Calu3 (cell line): Measurements from ENCODE around the gene SORT1. TPM values are rescaled to one million over a fixed set of nuclear protein-coding genes. Genes with fewer than 3 reads are reported as not detected.

Source experiments
- BruUV-seq: library from RNA; stranded (reverse); fragments of 400-500 nt; replicated peaks from 2 replicates; lab custom pipeline; 2021; lab: Mats Ljungman, UMichigan
- CTCF ChIA-PET: fragments of 300-600 bp; sonication (Branson Sonifier 250); formaldehyde crosslinking; loops from one replicate; lab custom pipeline; 2022; ENCODE audit warnings: antibody characterized with exemption; lab: Charles Lee
- DNase-seq: peaks from one replicate; pipeline ENCODE4 v3.0.0; 2022
- H3K27ac Mint-ChIP-seq: one replicate; pipeline ENCODE4 v1.8.0; 2022; ENCODE audit warnings: mixed read lengths; ENCODE audit not compliant: unreplicated experiment
- H3K27me3 Mint-ChIP-seq: one replicate; pipeline ENCODE4 v1.8.0; 2022; ENCODE audit warnings: mixed read lengths; ENCODE audit not compliant: unreplicated experiment
- H3K36me3 Mint-ChIP-seq: one replicate; pipeline ENCODE4 v1.8.0; 2022; ENCODE audit warnings: mild to moderate bottlenecking, moderate library complexity, mixed read lengths; ENCODE audit not compliant: insufficient read depth, unreplicated experiment
- H3K4me1 Mint-ChIP-seq: one replicate; pipeline ENCODE4 v1.8.0; 2022; ENCODE audit warnings: mild to moderate bottlenecking, low read depth, mixed read lengths; ENCODE audit not compliant: unreplicated experiment
- H3K4me3 Mint-ChIP-seq: one replicate; pipeline ENCODE4 v1.8.0; 2022; ENCODE audit warnings: mild to moderate bottlenecking, low read depth, moderate library complexity, mixed read lengths; ENCODE audit not compliant: unreplicated experiment
- H3K9me3 Mint-ChIP-seq: one replicate; pipeline ENCODE4 v1.8.0; 2022; ENCODE audit warnings: low read depth, mixed read lengths; ENCODE audit not compliant: unreplicated experiment
- intact Hi-C: fragments of 100-400 bp; cut with micrococcal nuclease; formaldehyde crosslinking; loops from one replicate; pipeline ENCODE4 v1.10.0; 2022; ENCODE audit not compliant: unreplicated experiment
- total RNA-seq: library from RNA; stranded (reverse); gene quantifications from 2 replicates; pipeline ENCODE4 v1.2.3, GENCODE V29; 2022
- TF ChIP-seq, protein P1 (sequence below): fragments of 200-600 bp; IDR thresholded peaks from one replicate; pipeline ENCODE4 v1.8.0; 2022; ENCODE audit warnings: antibody characterized with exemption; ENCODE audit not compliant: unreplicated experiment

The SORT1 gene
- total RNA-seq, 1 experiment from 2014 or later = 68.2 TPM

- no peak overlapping the region for H3K27ac Mint-ChIP-seq
Observed at GRCh38 chr1:109373126-109373525, 24.6 kb downstream of the SORT1 start.

GRCh38 chr1:109372281-109372680 lies 25.4 kb downstream of the SORT1 start:
- no TSS peak for BruUV-seq
- Mint-ChIP-seq H3K4me3 (no peak overlapping the region), H3K27me3 (no peaks in the 10 kb centered on the region), H3K27ac (no peak overlapping the region), H3K4me1 (peaks cover 9% of the 10 kb centered on the region), H3K9me3 (no peaks in the 10 kb centered on the region), H3K36me3 (no peaks in the 10 kb centered on the region)
- no peak for DNase-seq
- CTCF ChIA-PET = no interaction called here
- intact Hi-C loops = no loop called here
- TF ChIP-seq, protein P1, sequence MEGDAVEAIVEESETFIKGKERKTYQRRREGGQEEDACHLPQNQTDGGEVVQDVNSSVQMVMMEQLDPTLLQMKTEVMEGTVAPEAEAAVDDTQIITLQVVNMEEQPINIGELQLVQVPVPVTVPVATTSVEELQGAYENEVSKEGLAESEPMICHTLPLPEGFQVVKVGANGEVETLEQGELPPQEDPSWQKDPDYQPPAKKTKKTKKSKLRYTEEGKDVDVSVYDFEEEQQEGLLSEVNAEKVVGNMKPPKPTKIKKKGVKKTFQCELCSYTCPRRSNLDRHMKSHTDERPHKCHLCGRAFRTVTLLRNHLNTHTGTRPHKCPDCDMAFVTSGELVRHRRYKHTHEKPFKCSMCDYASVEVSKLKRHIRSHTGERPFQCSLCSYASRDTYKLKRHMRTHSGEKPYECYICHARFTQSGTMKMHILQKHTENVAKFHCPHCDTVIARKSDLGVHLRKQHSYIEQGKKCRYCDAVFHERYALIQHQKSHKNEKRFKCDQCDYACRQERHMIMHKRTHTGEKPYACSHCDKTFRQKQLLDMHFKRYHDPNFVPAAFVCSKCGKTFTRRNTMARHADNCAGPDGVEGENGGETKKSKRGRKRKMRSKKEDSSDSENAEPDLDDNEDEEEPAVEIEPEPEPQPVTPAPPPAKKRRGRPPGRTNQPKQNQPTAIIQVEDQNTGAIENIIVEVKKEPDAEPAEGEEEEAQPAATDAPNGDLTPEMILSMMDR = no peak

More at GRCh38 chr1:109373126-109373525, 24.6 kb downstream of the SORT1 start:
- BruUV-seq = no TSS peak
- CTCF ChIA-PET = interaction anchor here (0.5 kb wide), 1 partner anchor 26 kb away, joined by 6 read pairs; no protein-coding TSS in a partner anchor
- Mint-ChIP-seq H3K9me3 (no peaks in the 10 kb centered on the region), H3K4me3 (no peak overlapping the region), H3K27me3 (no peaks in the 10 kb centered on the region), H3K36me3 (no peaks in the 10 kb centered on the region), H3K4me1 (peaks cover 9% of the 10 kb centered on the region)
- DNase-seq = no peak
- TF ChIP-seq, protein P1 = no peak
- intact Hi-C loops = no loop called here

GRCh38 chr1:109371341-109371739 lies 26.4 kb downstream of the SORT1 start:
- intact Hi-C loops = no loop called here
- Mint-ChIP-seq H3K27me3 (no peaks in the 10 kb centered on the region), H3K27ac (no peak overlapping the region), H3K4me1 (peaks cover 9% of the 10 kb centered on the region), H3K4me3 (no peak overlapping the region), H3K9me3 (no peaks in the 10 kb centered on the region), H3K36me3 (no peaks in the 10 kb centered on the region)
- DNase-seq = no peak
- TF ChIP-seq, protein P1 = no peak
- BruUV-seq = no TSS peak
- CTCF ChIA-PET = interaction anchor here (0.6 kb wide), 1 partner anchor 26 kb away, joined by 3 read pairs; no protein-coding TSS in a partner anchor

DNA sequence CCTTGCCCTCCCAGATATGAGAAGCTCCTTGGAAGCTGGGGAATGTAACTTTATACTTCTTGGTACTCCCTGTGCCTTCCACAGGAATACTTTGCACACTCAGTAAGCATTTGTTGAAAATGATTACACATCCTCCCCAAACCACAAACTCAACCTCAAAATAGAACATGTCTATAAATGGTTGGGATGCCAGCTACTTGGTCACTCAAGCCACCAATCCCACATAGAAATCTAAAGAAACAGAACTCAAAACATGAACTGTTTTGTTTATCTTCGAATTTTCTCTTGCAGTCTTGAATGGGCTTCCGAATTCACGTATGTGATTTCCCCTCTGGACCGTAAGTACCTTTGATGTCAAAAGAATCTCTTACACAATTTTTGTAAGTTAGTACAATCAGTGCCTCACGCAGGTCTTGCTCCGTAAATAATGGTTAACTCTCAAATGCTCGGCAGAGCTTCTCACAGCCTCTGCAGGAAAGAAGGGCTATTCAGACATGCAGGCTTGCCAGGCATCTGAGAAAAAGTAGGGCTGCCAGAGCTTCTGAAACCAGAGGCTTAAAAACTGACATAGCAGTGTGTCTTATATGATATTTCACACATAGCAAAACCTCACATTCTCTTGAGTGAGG lies 26.9 kb downstream of the SORT1 start:
- CTCF ChIA-PET = no interaction called here
- TF ChIP-seq, protein P1 = no peak
- Mint-ChIP-seq H3K4me3 (no peak overlapping the region), H3K4me1 (peaks cover 9% of the 10 kb centered on the region), H3K36me3 (no peaks in the 10 kb centered on the region), H3K9me3 (no peaks in the 10 kb centered on the region), H3K27me3 (no peaks in the 10 kb centered on the region), H3K27ac (no peak overlapping the region)
- BruUV-seq = no TSS peak
- no peak for DNase-seq
- intact Hi-C loops = no loop called here
